B cell (primary cell): ENCODE results near the gene DROSHA. TPM values are rescaled to one million over a fixed set of nuclear protein-coding genes. Genes with fewer than 3 reads are reported as not detected.

Source experiments
- ATAC-seq: fragments of 200-7000 bp; cut with Tn5 transposase; one replicate; pipeline ENCODE4 v1.10.0; 2021; ENCODE audit warnings: low read depth, mild to moderate bottlenecking, moderate number of reproducible peaks, moderate library complexity
- CTCF ChIA-PET: fragments of 350-600 bp; sonication (Branson Sonifier 250); formaldehyde crosslinking; loops from one replicate; lab custom pipeline; 2021; ENCODE audit warnings: antibody characterized with exemption, inconsistent platforms; lab: Charles Lee
- POLR2A ChIA-PET: fragments of 350-600 bp; sonication (Branson Sonifier 250); formaldehyde crosslinking; loops from one replicate; lab custom pipeline; 2021; ENCODE audit warnings: antibody characterized with exemption; lab: Charles Lee
- DNase-seq: peaks from one replicate; pipeline ENCODE4 v3.0.0; 2013
- H2AFZ ChIP-seq: 2 replicates; pipeline ENCODE4 v1.6.1; 2012; ENCODE audit warnings: mild to moderate bottlenecking, low read depth, low read length; ENCODE audit not compliant: insufficient read depth, poor library complexity, severe bottlenecking
- H3K27ac ChIP-seq, 2 donors: 1 replicate in 1 of 2; 2 replicates in 1 of 2; pipeline ENCODE4 v1.5.1; 2012 to 2013; ENCODE audit warnings: low read length in 2 of 2, mild to moderate bottlenecking in 2 of 2, moderate library complexity in 1 of 2
- H3K27me3 ChIP-seq, 4 experiments: fragments of 200-600 bp in 1 of 4; sonication (generic) in 1 of 4; replicated peaks in 1 of 4; 1 replicate in 2 of 4; 2 replicates in 2 of 4; pipeline versions ENCODE4 v1.6.1 to v1.7.0; 2013 to 2016; ENCODE audit warnings: low read length in 3 of 4, mild to moderate bottlenecking in 2 of 4, mixed read lengths in 1 of 4, moderate library complexity in 1 of 4; ENCODE audit not compliant: insufficient read depth in 4 of 4, control insufficient read depth in 3 of 4; ENCODE audit errors: control extremely low read depth in 1 of 4
- H3K36me3 ChIP-seq, 2 experiments: replicated peaks in 1 of 2; 1 replicate in 1 of 2; 2 replicates in 1 of 2; pipeline versions ENCODE4 v1.6.1 to v1.7.1; 2013; ENCODE audit warnings: low read length in 1 of 2; ENCODE audit not compliant: insufficient read depth in 2 of 2, control insufficient read depth in 1 of 2; ENCODE audit errors: control extremely low read depth in 1 of 2, extremely low read depth in 1 of 2
- H3K4me1 ChIP-seq, 2 donors: fragments of 200-600 bp in 1 of 2; sonication (generic) in 1 of 2; 1 replicate in 1 of 2; 2 replicates in 1 of 2; pipeline versions ENCODE4 v1.5.1 to v1.6.1; 2013 to 2017; ENCODE audit warnings: low read length in 2 of 2; ENCODE audit not compliant: control insufficient read depth in 2 of 2, insufficient read depth in 2 of 2
- H3K4me2 ChIP-seq: replicated peaks from 2 replicates; pipeline ENCODE3; 2012; ENCODE audit warnings: mild to moderate bottlenecking, low read depth, low read length; ENCODE audit not compliant: poor library complexity, severe bottlenecking
- H3K4me3 ChIP-seq, 5 experiments: fragments of 200-600 bp in 1 of 5; sonication (generic) in 1 of 5; 1 replicate in 3 of 5; 2 replicates in 2 of 5; pipeline versions ENCODE4 v1.5.1 to v1.7.0; 2011 to 2016; ENCODE audit warnings: low read length in 4 of 5, mild to moderate bottlenecking in 4 of 5, low read depth in 2 of 5, control low read depth in 1 of 5, moderate library complexity in 1 of 5; ENCODE audit not compliant: insufficient read depth in 1 of 5; ENCODE audit errors: control extremely low read depth in 1 of 5, extremely low read depth in 1 of 5
- H3K79me2 ChIP-seq: fragments of 200-600 bp; sonication (generic); one replicate; pipeline ENCODE4 v1.6.0; 2016; ENCODE audit warnings: low read length; ENCODE audit not compliant: control insufficient read depth, insufficient read depth
- H3K9ac ChIP-seq: fragments of 200-600 bp; sonication (generic); 2 replicates; pipeline ENCODE4 v1.6.1; 2017; ENCODE audit warnings: mild to moderate bottlenecking, low read length, moderate library complexity
- H3K9me3 ChIP-seq, 3 donors: one replicate each; pipeline versions ENCODE4 v1.6.1 to v1.7.1; 2013; ENCODE audit warnings: low read length in 2 of 3; ENCODE audit not compliant: control insufficient read depth in 2 of 3, insufficient read depth in 1 of 3; ENCODE audit errors: control extremely low read depth in 1 of 3
- H4K20me1 ChIP-seq: 2 replicates; pipeline ENCODE4 v1.6.0; 2012; ENCODE audit warnings: mild to moderate bottlenecking, low read length; ENCODE audit not compliant: insufficient read depth, control insufficient read depth, poor library complexity, severe bottlenecking
- H3K27ac Mint-ChIP-seq: one replicate; pipeline ENCODE4 v1.8.0; 2021; ENCODE audit warnings: mixed read lengths
- H3K27me3 Mint-ChIP-seq: one replicate; pipeline ENCODE4 v1.8.0; 2021; ENCODE audit warnings: mixed read lengths
- H3K4me1 Mint-ChIP-seq: one replicate; pipeline ENCODE4 v1.8.0; 2021; ENCODE audit warnings: mixed read lengths
- H3K4me3 Mint-ChIP-seq: one replicate; pipeline ENCODE4 v1.8.0; 2021; ENCODE audit warnings: mixed read lengths
- H3K9me3 Mint-ChIP-seq: one replicate; pipeline ENCODE4 v1.8.0; 2022; ENCODE audit warnings: mixed read lengths; ENCODE audit not compliant: insufficient read depth
- EZH2 ChIP-seq: IDR thresholded peaks from 2 replicates; pipeline ENCODE4 v1.6.1; 2012; ENCODE audit warnings: borderline replicate concordance, low read depth, mild to moderate bottlenecking, moderate library complexity, low read length; ENCODE audit not compliant: insufficient read depth, poor library complexity, severe bottlenecking
- WGBS: methylation state at CpG from one replicate; pipeline ENCODE4 v1.1.5; 2013; ENCODE audit warnings: missing lambda C conversion rate; ENCODE audit not compliant: insufficient coverage; 5-methylcytosine and 5-hydroxymethylcytosine counted together
- intact Hi-C: fragments of 100-400 bp; cut with micrococcal nuclease; formaldehyde crosslinking; loops from one replicate; pipeline ENCODE4 v1.10.0; 2022
- polyA plus RNA-seq: library from polyadenylated mRNA; depleted of rRNA; stranded (reverse); fragments of >200 nt; gene quantifications from 2 replicates; pipeline ENCODE4 v1.2.3, GENCODE V29; 2012
- total RNA-seq, 2 donors: library from RNA; stranded (reverse); fragments of 120-200 nt in 1 of 2; gene quantifications; 1 replicate in 1 of 2; 2 replicates in 1 of 2; pipeline versions ENCODE4 v1.2.3 to v1.2.4, GENCODE V29; 2013 to 2022
- TF ChIP-seq, protein P1 (sequence below): fragments of 200-600 bp; IDR thresholded peaks from one replicate; pipeline ENCODE4 v1.8.0; 2022; ENCODE audit warnings: antibody characterized with exemption, mild to moderate bottlenecking

DROSHA gene
- total and polyA plus RNA-seq, 2 donors (not counting 1 experiment from before 2014, with no cell fraction given): 31.2 to 62.4 TPM

DNA sequence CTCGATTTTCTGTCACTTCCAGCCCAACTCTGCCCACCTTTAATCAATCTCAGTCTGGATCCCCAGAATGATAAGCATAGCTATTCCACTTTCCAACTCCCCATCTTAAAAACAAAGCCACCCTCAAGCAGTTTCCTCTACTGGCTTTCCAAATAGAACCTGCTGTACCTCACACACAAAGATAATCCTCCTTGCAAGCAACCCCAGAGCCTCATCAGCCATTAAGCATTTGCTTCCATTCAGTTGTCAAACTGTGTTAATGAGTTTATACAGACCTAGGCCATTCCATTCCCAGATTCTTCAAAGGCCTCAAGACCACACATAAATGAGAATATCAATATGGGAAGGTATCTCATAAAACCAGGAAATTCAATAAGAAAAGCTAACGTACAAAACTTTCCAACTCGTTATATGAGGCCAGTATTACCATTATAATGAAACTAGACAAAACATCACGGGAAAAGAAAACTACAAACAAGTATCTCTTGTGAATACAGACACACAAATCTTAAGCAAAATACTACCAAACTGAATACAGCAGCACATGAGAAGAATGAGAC lies 86.8 kb downstream of the DROSHA start:
- Histone ChIP-seq H3K79me2 (no peaks in the 10 kb centered on the region), H3K36me3 (peaks cover 0 to 51% of the 10 kb centered on the region in 2 experiments), H3K9me3 (no peaks in the 10 kb centered on the region), H3K27ac (no peak overlapping the region), H4K20me1 (no peaks in the 10 kb centered on the region), H3K27me3 (no peaks in the 10 kb centered on the region), H2AFZ (no peak overlapping the region), H3K4me2 (no peak overlapping the region), H3K9ac (no peak overlapping the region), H3K4me3 (no peak overlapping the region), H3K4me1 (no peaks in the 10 kb centered on the region)
- H3K9me3 Mint-ChIP-seq: no peaks in the 10 kb centered on the region
- no peak overlapping the region for H3K4me3 Mint-ChIP-seq
- CTCF ChIA-PET: no interaction called here
- TF ChIP-seq, protein P1, sequence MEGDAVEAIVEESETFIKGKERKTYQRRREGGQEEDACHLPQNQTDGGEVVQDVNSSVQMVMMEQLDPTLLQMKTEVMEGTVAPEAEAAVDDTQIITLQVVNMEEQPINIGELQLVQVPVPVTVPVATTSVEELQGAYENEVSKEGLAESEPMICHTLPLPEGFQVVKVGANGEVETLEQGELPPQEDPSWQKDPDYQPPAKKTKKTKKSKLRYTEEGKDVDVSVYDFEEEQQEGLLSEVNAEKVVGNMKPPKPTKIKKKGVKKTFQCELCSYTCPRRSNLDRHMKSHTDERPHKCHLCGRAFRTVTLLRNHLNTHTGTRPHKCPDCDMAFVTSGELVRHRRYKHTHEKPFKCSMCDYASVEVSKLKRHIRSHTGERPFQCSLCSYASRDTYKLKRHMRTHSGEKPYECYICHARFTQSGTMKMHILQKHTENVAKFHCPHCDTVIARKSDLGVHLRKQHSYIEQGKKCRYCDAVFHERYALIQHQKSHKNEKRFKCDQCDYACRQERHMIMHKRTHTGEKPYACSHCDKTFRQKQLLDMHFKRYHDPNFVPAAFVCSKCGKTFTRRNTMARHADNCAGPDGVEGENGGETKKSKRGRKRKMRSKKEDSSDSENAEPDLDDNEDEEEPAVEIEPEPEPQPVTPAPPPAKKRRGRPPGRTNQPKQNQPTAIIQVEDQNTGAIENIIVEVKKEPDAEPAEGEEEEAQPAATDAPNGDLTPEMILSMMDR: no peak
- peaks cover 7% of the 10 kb centered on the region for H3K4me1 Mint-ChIP-seq
- H3K27ac Mint-ChIP-seq: no peak overlapping the region
- ATAC-seq (no peak), DNase-seq (no peak)
- POLR2A ChIA-PET: no interaction called here
- WGBS: 88% methylated on average over 4 of the region's 4 CpGs
- intact Hi-C loops: no loop called here
- H3K27me3 Mint-ChIP-seq: no peaks in the 10 kb centered on the region

DNA sequence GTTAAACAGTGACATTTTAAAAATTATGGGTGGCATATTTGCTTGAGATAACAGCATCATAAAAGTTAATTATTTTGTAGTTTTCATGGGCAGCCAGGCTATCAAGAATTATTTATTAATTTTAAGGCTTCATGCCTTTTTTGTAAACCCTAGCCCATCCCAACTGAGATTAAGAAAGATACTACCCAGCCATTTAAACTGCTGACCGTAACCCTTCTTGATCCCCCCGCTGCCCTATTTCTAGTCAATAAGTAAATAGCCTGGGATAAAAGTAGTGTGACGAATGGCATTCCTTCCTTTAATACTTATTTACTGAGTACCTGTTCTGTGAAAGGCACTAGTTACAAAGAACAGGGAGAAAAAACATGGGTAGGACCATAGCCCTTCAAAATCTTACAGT lies 88.3 kb downstream of the DROSHA start:
- no peak for TF ChIP-seq EZH2
- TF ChIP-seq, protein P1: no peak
- Histone ChIP-seq H3K36me3 (peaks cover 0 to 49% of the 10 kb centered on the region in 2 experiments), H3K9ac (no peak overlapping the region), H3K27ac (no peak overlapping the region), H2AFZ (no peak overlapping the region), H3K4me1 (no peaks in the 10 kb centered on the region), H3K9me3 (no peaks in the 10 kb centered on the region), H3K79me2 (no peaks in the 10 kb centered on the region), H3K4me3 (no peak overlapping the region), H3K27me3 (no peaks in the 10 kb centered on the region), H4K20me1 (no peaks in the 10 kb centered on the region), H3K4me2 (no peak overlapping the region)
- no peaks in the 10 kb centered on the region for H3K4me1 Mint-ChIP-seq
- CTCF ChIA-PET: no interaction called here
- H3K27me3 Mint-ChIP-seq: no peaks in the 10 kb centered on the region
- H3K4me3 Mint-ChIP-seq: no peak overlapping the region
- ATAC-seq: no peak
- intact Hi-C loops: no loop called here
- no peaks in the 10 kb centered on the region for H3K9me3 Mint-ChIP-seq
- no peak for DNase-seq
- no CpG with 5 or more reads among the region's 3 CpGs for WGBS
- POLR2A ChIA-PET: no interaction called here
- H3K27ac Mint-ChIP-seq: no peak overlapping the region
